Peyer's patch (tissue), 4 donors: ENCODE results near the gene GABBR2. TPM values are rescaled to one million over a fixed set of nuclear protein-coding genes. Genes with fewer than 3 reads are reported as not detected.
"Not testable (repeated sequence)": the region's sequence is repeated elsewhere in the genome, so short reads cannot be mapped to it uniquely, and the experiment has no call there.

Experiments
- DNase-seq, 3 donors: peaks; one replicate each; pipeline ENCODE4 v3.0.0-alpha.2; 2017 to 2019
- H3K27ac ChIP-seq, 4 donors: fragments of 200-600 bp; sonication (generic); one replicate each; pipeline ENCODE4 v1.5.1; 2016 to 2019
- H3K27me3 ChIP-seq, 2 donors: fragments of 200-600 bp; sonication (generic); one replicate each; pipeline ENCODE4 v1.5.1; 2019
- H3K36me3 ChIP-seq, 3 donors: fragments of 200-600 bp; sonication (generic); one replicate each; pipeline ENCODE4 v1.5.1; 2016 to 2019
- H3K4me1 ChIP-seq, 4 donors: fragments of 200-600 bp; sonication (generic); one replicate each; pipeline ENCODE4 v1.5.1; 2016 to 2019
- H3K4me3 ChIP-seq, 4 donors: fragments of 200-600 bp; sonication (generic); 1 replicate in 3 of 4; 2 replicates in 1 of 4; pipeline ENCODE4 v1.5.1; 2016 to 2019; ENCODE audit warnings: mild to moderate bottlenecking in 1 of 4
- H3K9me3 ChIP-seq, 4 donors: fragments of 200-600 bp; sonication (generic); one replicate each; pipeline ENCODE4 v1.5.1; 2016 to 2019; ENCODE audit warnings: mild to moderate bottlenecking in 1 of 4
- POLR2A ChIP-seq, 2 donors: fragments of 450-650 bp; IDR thresholded peaks; one replicate each; pipeline ENCODE4 v1.5.1; 2017; ENCODE audit warnings: antibody characterized with exemption in 2 of 2, mild to moderate bottlenecking in 2 of 2, moderate library complexity in 2 of 2
- total RNA-seq, 4 donors: library from RNA; depleted of rRNA; stranded (reverse); fragments of >200 nt; gene quantifications; one replicate each; pipeline ENCODE4 v1.1.0, GENCODE V29; 2016
- TF ChIP-seq, protein P1 (sequence below), 6 experiments: fragments of 450-650 bp in 4 of 6; fragments of 200-600 bp in 2 of 6; sonication (generic) in 1 of 6; IDR thresholded peaks; one replicate each; pipeline ENCODE4 v1.5.1; 2017 to 2019; ENCODE audit warnings: antibody characterized with exemption in 6 of 6, mild to moderate bottlenecking in 3 of 6, moderate library complexity in 1 of 6

Gene GABBR2
- total RNA-seq, 4 donors from 2014 or later, result not detected

GRCh38 chr9:98468567-98469239 lies 240.0 kb downstream of the GABBR2 start:
- H3K27ac ChIP-seq, result no peak overlapping the region
- DNase-seq, result no peak
- H3K4me1 ChIP-seq, result no peaks in the 10 kb centered on the region

DNA sequence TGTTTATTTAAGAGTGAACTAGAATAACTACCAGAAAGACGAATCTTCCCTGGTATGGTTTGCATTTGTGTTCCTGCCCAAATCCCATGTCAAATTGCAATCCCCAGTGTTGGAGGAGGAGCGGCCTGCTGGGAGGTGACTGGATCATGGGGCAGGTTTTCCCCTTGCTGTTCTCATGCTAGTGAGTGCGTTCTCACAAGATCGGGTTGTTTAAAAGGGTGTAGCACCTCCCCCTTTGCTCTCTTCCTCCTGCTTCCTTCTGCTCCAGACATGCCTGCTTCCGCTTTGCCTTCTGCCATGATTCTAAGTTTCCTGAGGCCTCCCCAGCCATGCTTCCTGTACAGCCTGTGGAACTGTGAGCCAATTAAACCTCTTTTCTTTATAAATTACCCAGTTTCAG lies 242.9 kb downstream of the GABBR2 start:
- Histone ChIP-seq H3K4me3 (no peak overlapping the region), H3K27ac (no peak overlapping the region), H3K27me3 (no peaks in the 10 kb centered on the region), H3K9me3 (peaks cover 0 to under 1% (median 0%) of the 10 kb centered on the region in 4 donors), H3K4me1 (no peaks in the 10 kb centered on the region), H3K36me3 (no peaks in the 10 kb centered on the region)
- DNase-seq, result no peak
- TF ChIP-seq, protein P1, sequence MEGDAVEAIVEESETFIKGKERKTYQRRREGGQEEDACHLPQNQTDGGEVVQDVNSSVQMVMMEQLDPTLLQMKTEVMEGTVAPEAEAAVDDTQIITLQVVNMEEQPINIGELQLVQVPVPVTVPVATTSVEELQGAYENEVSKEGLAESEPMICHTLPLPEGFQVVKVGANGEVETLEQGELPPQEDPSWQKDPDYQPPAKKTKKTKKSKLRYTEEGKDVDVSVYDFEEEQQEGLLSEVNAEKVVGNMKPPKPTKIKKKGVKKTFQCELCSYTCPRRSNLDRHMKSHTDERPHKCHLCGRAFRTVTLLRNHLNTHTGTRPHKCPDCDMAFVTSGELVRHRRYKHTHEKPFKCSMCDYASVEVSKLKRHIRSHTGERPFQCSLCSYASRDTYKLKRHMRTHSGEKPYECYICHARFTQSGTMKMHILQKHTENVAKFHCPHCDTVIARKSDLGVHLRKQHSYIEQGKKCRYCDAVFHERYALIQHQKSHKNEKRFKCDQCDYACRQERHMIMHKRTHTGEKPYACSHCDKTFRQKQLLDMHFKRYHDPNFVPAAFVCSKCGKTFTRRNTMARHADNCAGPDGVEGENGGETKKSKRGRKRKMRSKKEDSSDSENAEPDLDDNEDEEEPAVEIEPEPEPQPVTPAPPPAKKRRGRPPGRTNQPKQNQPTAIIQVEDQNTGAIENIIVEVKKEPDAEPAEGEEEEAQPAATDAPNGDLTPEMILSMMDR (IDR thresholded peaks at IDR 0.05), result no peak
- no peak for TF ChIP-seq POLR2A (IDR thresholded peaks at IDR 0.05)

More at GRCh38 chr9:98468567-98469239, 240.0 kb downstream of the GABBR2 start:
- TF ChIP-seq, protein P1 (IDR thresholded peaks at IDR 0.05), result no peak
- no peak for TF ChIP-seq POLR2A (IDR thresholded peaks at IDR 0.05)
- no peaks in the 10 kb centered on the region for H3K9me3 ChIP-seq
- no peaks in the 10 kb centered on the region for H3K36me3 ChIP-seq
- no peak overlapping the region for H3K4me3 ChIP-seq
- no peaks in the 10 kb centered on the region for H3K27me3 ChIP-seq

GRCh38 chr9:98464156-98464690 lies 244.5 kb downstream of the GABBR2 start:
- H3K4me3 ChIP-seq, H3K4me1 ChIP-seq, H3K27ac ChIP-seq, H3K27me3 ChIP-seq, H3K9me3 ChIP-seq, DNase-seq, H3K36me3 ChIP-seq: not testable (repeated sequence)

DNA sequence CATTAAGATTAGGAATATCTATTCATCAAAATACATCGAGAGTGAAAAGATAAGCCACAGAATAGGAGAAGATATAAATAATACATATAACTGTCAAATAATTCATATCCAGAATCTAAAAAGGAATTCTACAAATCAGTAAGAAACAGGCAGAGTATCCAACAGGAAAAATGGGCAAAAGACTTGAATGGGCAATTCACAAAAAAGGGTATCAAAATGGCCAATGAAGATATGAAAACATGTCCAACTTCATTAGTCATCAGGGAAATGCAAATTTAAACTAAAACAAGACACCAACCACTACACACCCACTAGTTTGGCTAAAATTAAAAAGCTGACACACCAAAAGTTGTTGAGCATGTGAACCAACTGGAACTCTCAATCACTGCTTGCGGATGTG lies 246.4 kb downstream of the GABBR2 start:
- no peak for TF ChIP-seq POLR2A (IDR thresholded peaks at IDR 0.05)
- TF ChIP-seq, protein P1 (IDR thresholded peaks at IDR 0.05), result no peak

GRCh38 chr9:98460704-98461103 lies 248.0 kb downstream of the GABBR2 start:
- TF ChIP-seq POLR2A (IDR thresholded peaks at IDR 0.05), result no peak
- TF ChIP-seq, protein P1 (IDR thresholded peaks at IDR 0.05), result no peak

More for the DNA sequence above, 246.4 kb downstream of the GABBR2 start:
- peaks cover 0 to 6% (median 0%) of the 10 kb centered on the region in 4 donors for H3K9me3 ChIP-seq
- no peak overlapping the region for H3K27ac ChIP-seq
- no peaks in the 10 kb centered on the region for H3K27me3 ChIP-seq
- no peak for DNase-seq
- H3K4me3 ChIP-seq, result no peak overlapping the region
- no peaks in the 10 kb centered on the region for H3K4me1 ChIP-seq
- no peaks in the 10 kb centered on the region for H3K36me3 ChIP-seq

GRCh38 chr9:98457726-98458370 lies 250.9 kb downstream of the GABBR2 start:
- TF ChIP-seq POLR2A (IDR thresholded peaks at IDR 0.05), result no peak
- TF ChIP-seq, protein P1 (IDR thresholded peaks at IDR 0.05), result no peak
- H3K27ac ChIP-seq, result no peak overlapping the region
- peaks cover 0 to 6% (median 0%) of the 10 kb centered on the region in 4 donors for H3K9me3 ChIP-seq
- H3K27me3 ChIP-seq, result no peaks in the 10 kb centered on the region
- no peak for DNase-seq
- H3K36me3 ChIP-seq, result no peaks in the 10 kb centered on the region
- H3K4me3 ChIP-seq, result no peak overlapping the region
- H3K4me1 ChIP-seq, result no peaks in the 10 kb centered on the region

More at GRCh38 chr9:98460704-98461103, 248.0 kb downstream of the GABBR2 start:
- Histone ChIP-seq H3K9me3 (peaks cover 0 to 6% (median 0%) of the 10 kb centered on the region in 4 donors), H3K27ac (no peak overlapping the region), H3K4me1 (no peaks in the 10 kb centered on the region), H3K36me3 (no peaks in the 10 kb centered on the region), H3K4me3 (no peak overlapping the region), H3K27me3 (no peaks in the 10 kb centered on the region)
- no peak for DNase-seq
